GM10248 (cell line): ENCODE data around the gene UXS1.

Experiments used
- CTCF ChIA-PET: fragments of 300-600 bp; sonication (Branson Sonifier 250); formaldehyde crosslinking; extraction: SDS; loops from one replicate; lab custom pipeline; 2021; ENCODE audit warnings: antibody characterized with exemption; lab: Yijun Ruan, JAX
- POLR2A ChIA-PET: fragments of 350-650 bp; sonication (Branson Sonifier 250); formaldehyde crosslinking; extraction: SDS; loops from one replicate; lab custom pipeline; 2020; ENCODE audit warnings: antibody characterized with exemption; lab: Yijun Ruan, JAX
- DNase-seq: peaks from one replicate; pipeline ENCODE4 v3.0.0; 2012; ENCODE audit errors: extremely low spot score
- CTCF ChIP-seq: IDR thresholded peaks from 2 replicates; pipeline ENCODE4 v1.5.1; 2012; ENCODE audit warnings: mild to moderate bottlenecking, low read depth; ENCODE audit errors: extremely low read depth, missing control alignments, control extremely low read depth

Gene UXS1

GRCh38 chr2:106070181-106070580, 123.9 kb downstream of the UXS1 start:
- no peak for DNase-seq
- ChIA-PET CTCF (no interaction called here), POLR2A (no interaction called here)
- no peak for TF ChIP-seq CTCF

- CTCF ChIA-PET: no interaction called here
- POLR2A ChIA-PET: no interaction called here
- TF ChIP-seq CTCF: no peak
- DNase-seq: no peak
Observed at GRCh38 chr2:106068451-106068850, 125.7 kb downstream of the UXS1 start.

- CTCF ChIA-PET: interaction anchor here (1.7 kb wide), 1 partner anchor 14 kb away, joined by 4 read pairs; no protein-coding TSS in a partner anchor
- DNase-seq: no peak
- TF ChIP-seq CTCF: no peak
- POLR2A ChIA-PET: no interaction called here
Observed at GRCh38 chr2:106065983-106066820, 127.9 kb downstream of the UXS1 start.

GRCh38 chr2:106065268-106065982, 128.7 kb downstream of the UXS1 start:
- no peak for DNase-seq
- CTCF ChIA-PET: interaction anchor here (1.7 kb wide), 1 partner anchor 13 kb away, joined by 4 read pairs; no protein-coding TSS in a partner anchor
- TF ChIP-seq CTCF: no peak
- POLR2A ChIA-PET: no interaction called here

- ChIA-PET CTCF (interaction anchor here (1.0 to 1.1 kb wide), 3 partner anchors 11 to 21 kb away, joined by 3 to 4 read pairs (median 3); no protein-coding TSS in a partner anchor), POLR2A (no interaction called here)
- no peak for TF ChIP-seq CTCF
- DNase-seq: no peak
Observed at GRCh38 chr2:106063181-106063580, 130.9 kb downstream of the UXS1 start.

GRCh38 chr2:106062627-106063026, 131.5 kb downstream of the UXS1 start:
- DNase-seq: no peak
- CTCF ChIA-PET: interaction anchor here (1.0 to 1.1 kb wide), 4 partner anchors 8 to 21 kb away, joined by 3 to 4 read pairs (median 3); no protein-coding TSS in a partner anchor
- no peak for TF ChIP-seq CTCF
- POLR2A ChIA-PET: no interaction called here
